ENCODE measurements around the gene NTRK3. TPM values are rescaled to one million over a fixed set of nuclear protein-coding genes. Genes with fewer than 3 reads are reported as not detected.

The NTRK3 gene
- total and polyA plus RNA-seq, 2 donors (not counting 3 experiments of a cell fraction or from before 2014, with no cell fraction given): not detected

- POLR2A ChIA-PET: no interaction called here
- Histone ChIP-seq H3K27me3 (ENCODE audit: control insufficient read depth in 2 of 2, insufficient read depth in 2 of 2, low read length in 2 of 2) (no peaks in the 10 kb centered on the region), H3K9ac (replicated peaks; ENCODE audit: extremely low read depth, insufficient read depth, low read length) (no peak overlapping the region), H3K79me2 (ENCODE audit: control insufficient read depth, insufficient read depth, low read length) (no peaks in the 10 kb centered on the region), H2AFZ (ENCODE audit: low read depth, low read length) (no peak overlapping the region), H4K20me1 (replicated peaks; ENCODE audit: control insufficient read depth, extremely low read depth, insufficient read depth, low read length) (no peaks in the 10 kb centered on the region), H3K9me1 (replicated peaks; ENCODE audit: control insufficient read depth, extremely low read depth, insufficient read depth, low read length) (no peaks in the 10 kb centered on the region), H3K36me3 (ENCODE audit: control insufficient read depth in 2 of 2, extremely low read depth in 1 of 2, insufficient read depth in 2 of 2, low read length in 2 of 2) (no peaks in the 10 kb centered on the region), H3K4me1 (ENCODE audit: control insufficient read depth, extremely low read depth, insufficient read depth, low read length) (no peaks in the 10 kb centered on the region), H3K4me3 (replicated peaks in 1 of 3; ENCODE audit: insufficient read depth in 1 of 3, low read depth in 1 of 3, low read length in 3 of 3) (no peak overlapping the region), H3K9me3 (replicated peaks; ENCODE audit: control insufficient read depth, insufficient read depth, low read length) (peaks cover 7% of the 10 kb centered on the region), H3K27ac (ENCODE audit: insufficient read depth, low read depth, low read length) (no peak overlapping the region), H3K4me2 (ENCODE audit: insufficient read depth, low read length) (no peak overlapping the region)
- intact Hi-C loops (cut with micrococcal nuclease) (no loop called here), dilution Hi-C loops (cut with MboI; ENCODE audit: extremely low pct_ligation_motif_present, low sequenced_read_pairs) (no loop called here)
- DNase-seq (ENCODE audit: low read depth, low spot score) (no peak), FAIRE-seq (no peak)
- CTCF ChIA-PET: no interaction called here
- BruUV-seq (replicated peaks): no TSS peak
- TF ChIP-seq GATA2 (IDR thresholded peaks at IDR 0.05; ENCODE audit: insufficient read depth, insufficient read length, low read depth, low read length) (no peak), JUN (IDR thresholded peaks at IDR 0.05; ENCODE audit: borderline replicate concordance, insufficient read depth, insufficient read length, low read depth) (no peak), FOS (IDR thresholded peaks at IDR 0.05; ENCODE audit: borderline replicate concordance, insufficient read depth, low read length) (no peak), EZH2 (IDR thresholded peaks at IDR 0.05; ENCODE audit: borderline replicate concordance, low read depth, low read length, severe bottlenecking) (no peak), POLR2AphosphoS5 (IDR thresholded peaks at IDR 0.05; ENCODE audit: insufficient read depth, low read depth, low read length) (no peak), CTCF (IDR thresholded peaks at IDR 0.05; ENCODE audit: extremely low read depth in 1 of 2, insufficient read depth in 1 of 2, low read depth in 1 of 2, low read length in 2 of 2) (no peak), POLR2A (IDR thresholded peaks at IDR 0.05; ENCODE audit: low read depth, low read length) (no peak), MYC (IDR thresholded peaks at IDR 0.05; ENCODE audit: low read depth, low read length) (no peak), MAX (IDR thresholded peaks at IDR 0.05; ENCODE audit: insufficient read depth, insufficient read length) (no peak)
Observed at GRCh38 chr15:88019656-88020055, 236.9 kb downstream of the NTRK3 start.

All from endothelial cell of umbilical vein (primary cell).